IPS-18c (cell line): ENCODE results near the gene SOS2.

Source experiments
- H3K4me3 ChIP-seq: 2 replicates; pipeline ENCODE4 v1.7.0; 2013; ENCODE audit warnings: low read depth, mild to moderate bottlenecking, low read length, moderate library complexity; ENCODE audit not compliant: insufficient read depth
- H3K9me3 ChIP-seq: one replicate; pipeline ENCODE4 v1.6.1; 2013; ENCODE audit warnings: mild to moderate bottlenecking, low read length, moderate library complexity; ENCODE audit not compliant: control insufficient read depth, insufficient read depth

SOS2 gene

DNA sequence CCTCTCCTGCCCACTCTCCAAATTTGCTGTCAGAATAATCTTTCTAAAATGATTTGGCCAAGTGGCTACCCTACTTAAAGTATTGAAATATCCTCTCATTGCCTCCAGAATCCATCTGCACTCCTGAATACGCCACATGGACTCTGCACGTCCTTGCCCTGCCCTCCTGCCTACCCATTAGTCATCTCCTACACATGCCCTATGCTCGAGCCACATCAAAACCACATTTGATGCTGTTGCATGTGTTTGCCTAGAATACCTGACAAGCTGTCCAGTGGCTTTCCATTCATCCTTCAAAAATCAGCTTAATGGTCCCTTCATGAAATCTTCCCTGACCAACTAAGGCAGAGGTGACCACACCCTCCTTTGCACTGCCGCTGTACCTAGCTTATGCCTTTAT is 132.0 kb downstream of the SOS2 start:
- Histone ChIP-seq H3K9me3 (no peaks in the 10 kb centered on the region), H3K4me3 (no peak overlapping the region)

- no peak overlapping the region for H3K4me3 ChIP-seq
- H3K9me3 ChIP-seq: no peaks in the 10 kb centered on the region
Measured at GRCh38 chr14:50095895-50096294, 135.5 kb downstream of the SOS2 start.

- Histone ChIP-seq H3K4me3 (no peak overlapping the region), H3K9me3 (no peaks in the 10 kb centered on the region)
Measured at GRCh38 chr14:50094056-50094755, 137.2 kb downstream of the SOS2 start.

DNA sequence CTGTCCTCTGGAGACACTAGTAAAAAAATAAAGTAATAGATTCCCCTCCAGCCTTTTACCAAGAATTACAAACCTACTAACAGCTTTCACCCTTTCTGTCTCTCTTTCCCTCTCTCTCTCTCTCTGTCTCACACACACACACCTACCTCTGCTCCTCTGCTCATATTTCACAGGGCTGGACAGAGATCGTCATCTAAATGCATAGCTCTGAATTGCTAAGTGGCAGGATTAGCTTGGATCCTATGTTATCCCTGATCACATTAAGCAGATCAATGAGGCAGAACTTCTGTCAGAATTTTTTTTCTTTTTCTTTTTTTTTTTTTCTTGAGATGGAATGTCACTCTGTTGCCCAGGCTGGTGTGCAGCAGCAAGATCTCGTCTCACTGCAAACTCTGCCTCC is 137.9 kb downstream of the SOS2 start:
- Histone ChIP-seq H3K9me3 (no peaks in the 10 kb centered on the region), H3K4me3 (no peak overlapping the region)

- Histone ChIP-seq H3K9me3 (no peaks in the 10 kb centered on the region), H3K4me3 (no peak overlapping the region)
Measured at GRCh38 chr14:50092006-50092555, 139.3 kb downstream of the SOS2 start.

GRCh38 chr14:50091240-50091913 is 140.0 kb downstream of the SOS2 start:
- no peak overlapping the region for H3K4me3 ChIP-seq
- H3K9me3 ChIP-seq: no peaks in the 10 kb centered on the region

DNA sequence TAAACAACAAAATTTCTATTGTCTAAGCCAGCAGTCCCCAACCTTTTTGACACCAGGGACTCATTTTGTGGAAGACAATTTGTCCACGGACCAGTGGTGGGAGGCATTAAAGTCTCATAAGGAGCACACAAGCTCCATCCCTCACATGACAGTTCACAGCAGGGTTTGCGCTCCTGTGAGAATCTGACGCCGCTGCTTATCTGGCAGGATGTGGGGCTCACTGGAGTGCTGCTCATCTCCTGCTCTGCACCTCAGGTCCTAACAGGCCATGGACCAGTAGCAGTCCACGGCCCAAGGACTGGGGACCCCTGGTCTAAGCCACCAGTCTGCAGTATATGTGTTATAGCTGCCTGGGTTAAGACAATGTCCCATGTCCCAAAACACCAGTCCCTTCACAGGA is 142.2 kb downstream of the SOS2 start:
- Histone ChIP-seq H3K4me3 (no peak overlapping the region), H3K9me3 (peaks cover 4% of the 10 kb centered on the region)

DNA sequence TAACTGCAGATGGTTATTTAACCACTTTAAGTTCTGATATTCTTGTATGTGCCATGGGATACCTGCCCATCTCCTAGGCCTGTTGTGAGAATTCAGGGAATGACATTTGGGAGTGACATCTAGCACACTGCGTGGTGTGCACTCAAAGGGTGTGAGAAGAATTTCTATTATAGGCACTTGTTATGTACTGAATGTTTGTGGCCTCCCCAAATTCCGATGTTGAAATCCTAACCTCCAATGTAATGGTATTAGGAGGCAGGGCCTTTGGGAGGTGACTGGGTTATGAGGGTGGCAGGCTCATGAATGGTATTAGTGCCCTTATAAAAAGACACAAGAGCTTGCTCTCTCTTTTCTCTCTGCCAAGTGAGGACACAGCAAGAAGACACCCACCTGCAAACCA is 142.6 kb downstream of the SOS2 start:
- no peak overlapping the region for H3K4me3 ChIP-seq
- peaks cover 4% of the 10 kb centered on the region for H3K9me3 ChIP-seq

- Histone ChIP-seq H3K9me3 (peaks cover 4% of the 10 kb centered on the region), H3K4me3 (no peak overlapping the region)
Measured at GRCh38 chr14:50088117-50088515, 143.3 kb downstream of the SOS2 start.

DNA sequence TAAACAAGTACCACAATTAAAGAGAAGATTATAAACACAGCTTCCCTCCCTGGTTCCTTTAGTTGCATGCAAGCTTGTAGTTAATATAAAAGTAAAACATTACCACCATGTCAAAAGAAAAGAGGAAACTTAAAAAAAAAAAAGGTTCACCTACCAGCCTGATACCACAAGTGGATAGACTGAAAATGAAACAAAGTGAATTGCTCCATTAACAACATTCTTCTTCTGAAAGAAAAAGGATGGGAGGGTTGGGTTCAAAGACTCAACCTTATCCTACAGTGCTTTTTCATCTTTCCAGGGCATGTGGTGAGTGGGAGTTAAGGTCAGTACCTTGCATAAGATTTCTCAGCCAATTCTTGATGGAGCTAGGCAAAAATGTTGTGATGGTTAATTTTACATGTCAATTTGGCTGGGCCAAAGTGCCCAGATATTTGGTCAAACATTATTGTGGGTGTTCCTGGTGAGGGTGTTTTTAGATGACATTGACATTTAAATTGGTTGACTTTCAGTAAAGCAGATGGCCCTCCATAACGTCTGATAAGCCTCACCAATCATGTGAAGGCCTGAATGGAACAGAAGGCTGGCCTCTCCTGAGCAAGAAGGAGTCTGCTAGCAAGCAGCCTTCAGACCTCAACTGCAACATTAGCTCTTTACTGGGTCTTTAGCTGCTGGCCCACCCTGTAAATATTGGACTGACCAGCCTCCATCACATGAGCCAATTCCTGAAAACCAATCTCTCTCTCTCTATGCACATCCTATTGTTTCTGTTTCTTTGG is 143.8 kb downstream of the SOS2 start:
- Histone ChIP-seq H3K4me3 (no peak overlapping the region), H3K9me3 (peaks cover 4% of the 10 kb centered on the region)

- H3K9me3 ChIP-seq: peaks cover 6% of the 10 kb centered on the region
- H3K4me3 ChIP-seq: no peak overlapping the region
Measured at GRCh38 chr14:50086321-50086711, 145.1 kb downstream of the SOS2 start.

DNA sequence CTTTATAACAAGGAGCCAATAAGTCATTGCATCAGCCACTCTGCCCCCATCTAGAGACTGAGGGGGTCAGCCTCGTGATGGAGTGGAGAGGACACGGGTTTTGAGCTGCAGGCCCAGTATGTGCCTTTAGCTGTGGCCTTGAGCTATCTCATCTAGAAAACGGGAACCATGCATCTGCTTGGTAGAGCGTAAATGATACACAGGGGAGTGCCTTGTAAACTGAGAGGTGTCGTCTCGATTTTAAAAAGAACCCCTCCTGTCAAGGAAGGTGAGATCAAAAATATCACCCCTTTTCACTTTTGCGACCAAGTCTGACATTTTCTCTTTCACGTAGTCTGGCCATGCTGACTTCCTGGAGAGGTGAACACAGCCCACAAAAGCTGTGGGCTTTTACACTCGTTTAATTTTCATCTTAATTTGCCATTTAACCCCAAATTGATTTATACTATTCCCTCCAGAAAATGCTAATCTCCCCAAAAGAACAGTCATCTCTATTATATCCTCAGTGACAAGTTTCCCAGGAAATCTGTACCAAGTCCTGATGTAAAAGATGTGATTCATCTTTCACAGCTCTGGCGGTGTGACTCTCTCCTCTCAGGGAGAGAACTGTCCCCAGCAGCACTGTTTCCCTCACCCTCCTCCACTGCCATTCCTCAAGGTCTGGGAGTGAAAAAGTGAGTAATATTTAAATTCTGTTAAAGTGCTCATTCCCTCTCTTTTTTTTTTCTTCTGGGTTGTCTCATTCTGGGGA is 145.6 kb downstream of the SOS2 start:
- Histone ChIP-seq H3K9me3 (peaks cover 6% of the 10 kb centered on the region), H3K4me3 (no peak overlapping the region)

- Histone ChIP-seq H3K9me3 (peaks cover 6% of the 10 kb centered on the region), H3K4me3 (no peak overlapping the region)
Measured at GRCh38 chr14:50084666-50085065, 146.7 kb downstream of the SOS2 start.

- peaks cover 6% of the 10 kb centered on the region for H3K9me3 ChIP-seq
- no peak overlapping the region for H3K4me3 ChIP-seq
Measured at GRCh38 chr14:50083467-50084337, 147.7 kb downstream of the SOS2 start.

GRCh38 chr14:50082784-50083466 is 148.5 kb downstream of the SOS2 start:
- H3K4me3 ChIP-seq: no peak overlapping the region

GRCh38 chr14:50082308-50082742 is 149.1 kb downstream of the SOS2 start:
- H3K4me3 ChIP-seq: no peak overlapping the region
- peaks cover 6% of the 10 kb centered on the region for H3K9me3 ChIP-seq

More at GRCh38 chr14:50082784-50083466, 148.5 kb downstream of the SOS2 start:
- peaks cover 6% of the 10 kb centered on the region for H3K9me3 ChIP-seq
